Brain microvascular endothelial cell (primary cell): ENCODE measurements around the gene NFE2.

Experiments
- DNase-seq: peaks from one replicate; pipeline ENCODE4 v3.0.0-alpha.2; 2020
- H3K27ac ChIP-seq: fragments of 250-450 bp; sonication (Bioruptor Pico); 2 replicates; pipeline ENCODE4 v1.5.1; 2020; ENCODE audit warnings: mild to moderate bottlenecking, moderate library complexity
- H3K27me3 ChIP-seq: fragments of 250-450 bp; sonication (Bioruptor Pico); replicated peaks from 2 replicates; pipeline ENCODE4 v1.5.1; 2020; ENCODE audit warnings: mild to moderate bottlenecking
- H3K36me3 ChIP-seq: fragments of 250-450 bp; sonication (Bioruptor Pico); replicated peaks from 2 replicates; pipeline ENCODE4 v1.5.1; 2020; ENCODE audit warnings: mild to moderate bottlenecking
- H3K4me3 ChIP-seq: 2 replicates; pipeline ENCODE4 v1.5.1; 2011; ENCODE audit warnings: low read depth, mild to moderate bottlenecking, control low read depth, low read length, moderate library complexity
- in situ Hi-C: cut with HindIII; loops from 2 replicates; pipeline ENCODE4 v1.10.0; 2017; ENCODE audit warnings: low sequenced_read_pairs, low pct_ligation_motif_present
- TF ChIP-seq, protein P1 (sequence below): IDR thresholded peaks from 2 replicates; pipeline ENCODE4 v1.5.1; 2011; ENCODE audit warnings: low read depth, mild to moderate bottlenecking, moderate library complexity, low read length, control low read depth, inconsistent platforms; ENCODE audit errors: missing control alignments

Gene NFE2

DNA sequence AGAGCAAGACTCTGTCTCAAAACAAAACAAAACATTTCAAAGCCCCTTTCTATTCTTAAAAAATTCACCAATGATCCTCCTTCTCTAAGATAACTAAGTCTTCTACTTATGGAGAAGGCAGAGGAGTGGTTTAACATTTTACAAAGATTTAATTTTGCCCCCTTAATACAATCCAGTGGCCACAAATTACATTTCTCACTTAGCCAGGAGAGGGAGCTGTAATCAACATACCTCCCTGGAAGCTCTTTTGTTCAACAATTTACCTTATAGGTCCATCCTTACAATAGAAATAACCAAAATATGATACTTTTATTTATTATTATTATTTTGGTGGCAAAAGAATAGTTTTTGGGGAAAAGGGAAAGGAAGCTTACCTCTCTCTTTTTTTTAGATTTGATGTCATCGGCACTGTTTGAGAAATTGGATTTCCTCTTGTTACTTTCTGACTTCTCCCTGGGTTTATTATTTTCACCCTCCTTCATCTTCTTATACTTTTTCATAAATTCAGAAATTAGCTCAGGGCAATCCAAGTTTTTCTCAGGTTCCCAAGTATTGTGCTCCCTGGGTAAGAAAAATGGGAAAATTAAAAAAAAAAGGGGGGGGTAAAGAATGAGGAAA lies 49.0 kb downstream of the NFE2 start:
- peaks cover 15% of the 10 kb centered on the region for H3K36me3 ChIP-seq
- TF ChIP-seq, protein P1, sequence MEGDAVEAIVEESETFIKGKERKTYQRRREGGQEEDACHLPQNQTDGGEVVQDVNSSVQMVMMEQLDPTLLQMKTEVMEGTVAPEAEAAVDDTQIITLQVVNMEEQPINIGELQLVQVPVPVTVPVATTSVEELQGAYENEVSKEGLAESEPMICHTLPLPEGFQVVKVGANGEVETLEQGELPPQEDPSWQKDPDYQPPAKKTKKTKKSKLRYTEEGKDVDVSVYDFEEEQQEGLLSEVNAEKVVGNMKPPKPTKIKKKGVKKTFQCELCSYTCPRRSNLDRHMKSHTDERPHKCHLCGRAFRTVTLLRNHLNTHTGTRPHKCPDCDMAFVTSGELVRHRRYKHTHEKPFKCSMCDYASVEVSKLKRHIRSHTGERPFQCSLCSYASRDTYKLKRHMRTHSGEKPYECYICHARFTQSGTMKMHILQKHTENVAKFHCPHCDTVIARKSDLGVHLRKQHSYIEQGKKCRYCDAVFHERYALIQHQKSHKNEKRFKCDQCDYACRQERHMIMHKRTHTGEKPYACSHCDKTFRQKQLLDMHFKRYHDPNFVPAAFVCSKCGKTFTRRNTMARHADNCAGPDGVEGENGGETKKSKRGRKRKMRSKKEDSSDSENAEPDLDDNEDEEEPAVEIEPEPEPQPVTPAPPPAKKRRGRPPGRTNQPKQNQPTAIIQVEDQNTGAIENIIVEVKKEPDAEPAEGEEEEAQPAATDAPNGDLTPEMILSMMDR: peak; percentile 62
- no peak overlapping the region for H3K4me3 ChIP-seq
- no peaks in the 10 kb centered on the region for H3K27me3 ChIP-seq
- DNase-seq: peak; percentile 59
- no peak overlapping the region for H3K27ac ChIP-seq
- in situ Hi-C loops: no loop called here

DNA sequence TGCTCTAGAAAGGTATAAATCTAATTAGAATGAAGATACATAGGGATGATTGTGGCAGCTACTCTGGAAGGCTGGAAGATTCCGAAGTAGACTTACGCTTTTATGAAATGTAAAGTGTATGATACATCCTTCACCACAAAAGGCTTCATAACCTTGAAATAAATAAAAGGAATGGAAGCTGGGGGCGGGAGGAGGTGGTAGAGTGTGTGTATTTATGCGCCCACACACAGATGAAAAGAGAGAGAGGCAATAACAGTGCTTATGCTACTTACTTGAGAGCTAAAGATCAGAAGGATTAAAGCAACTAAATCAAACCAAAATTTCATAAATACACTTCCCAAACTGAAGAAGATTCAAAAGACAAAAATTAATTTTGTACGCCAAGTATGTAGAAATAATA lies 51.3 kb downstream of the NFE2 start:
- Histone ChIP-seq H3K27me3 (no peaks in the 10 kb centered on the region), H3K36me3 (peaks cover 14% of the 10 kb centered on the region), H3K27ac (no peak overlapping the region), H3K4me3 (no peak overlapping the region)
- TF ChIP-seq, protein P1: no peak
- in situ Hi-C loops: no loop called here
- DNase-seq: no peak

DNA sequence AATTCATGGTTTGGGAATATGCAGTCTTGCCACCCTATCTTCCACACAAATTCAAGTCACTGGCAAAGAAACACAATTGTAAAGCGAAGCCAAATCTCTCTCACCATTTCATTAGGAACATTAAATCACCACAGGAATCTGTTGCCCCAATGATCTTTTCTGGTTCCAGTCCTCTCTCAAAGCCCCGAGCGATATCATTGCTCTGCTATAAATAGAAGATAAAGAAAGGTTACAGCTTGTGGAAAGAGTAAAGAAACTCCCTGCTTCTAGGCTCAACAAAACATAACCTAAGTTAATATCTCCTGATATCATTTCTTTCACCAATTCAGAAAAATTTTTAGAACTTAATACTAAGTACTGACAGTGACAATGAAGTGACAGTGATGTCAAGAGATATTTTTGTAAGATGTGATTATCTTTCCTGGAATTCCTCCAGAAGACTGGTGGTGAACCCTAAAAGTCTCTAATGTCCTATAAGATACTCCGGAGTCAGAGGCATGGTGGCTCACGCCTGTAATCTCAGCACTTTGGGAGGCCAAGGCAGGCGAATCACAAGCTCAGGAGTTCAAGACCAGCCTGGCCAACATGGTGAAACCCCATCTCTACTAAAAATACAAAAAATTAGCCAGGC lies 54.7 kb downstream of the NFE2 start:
- no peaks in the 10 kb centered on the region for H3K27me3 ChIP-seq
- in situ Hi-C loops: no loop called here
- no peak overlapping the region for H3K27ac ChIP-seq
- peaks cover 25% of the 10 kb centered on the region for H3K36me3 ChIP-seq
- TF ChIP-seq, protein P1: no peak
- DNase-seq: no peak
- no peak overlapping the region for H3K4me3 ChIP-seq
